MCF 10A (cell line): ENCODE measurements around the gene ACTL6A. TPM values are rescaled to one million over a fixed set of nuclear protein-coding genes. Genes with fewer than 3 reads are reported as not detected.
A peak's percentile ranks its signal among the peaks of the same experiment; 100 is the strongest.

Experiments
- BruUV-seq: library from RNA; stranded (reverse); fragments of 400-500 nt; replicated peaks from 2 replicates; lab custom pipeline; 2021; lab: Mats Ljungman, UMichigan
- CTCF ChIA-PET: fragments of 300-600 bp; sonication (Branson Sonifier 250); formaldehyde crosslinking; extraction: SDS; loops from one replicate; lab custom pipeline; 2021; ENCODE audit warnings: antibody characterized with exemption, inconsistent platforms; lab: Yijun Ruan, JAX
- POLR2A ChIA-PET: fragments of 300-600, 350-650 bp; sonication (Branson Sonifier 250); formaldehyde crosslinking; extraction: SDS; loops from one replicate; lab custom pipeline; 2020; ENCODE audit warnings: antibody characterized with exemption, inconsistent platforms; lab: Yijun Ruan, JAX
- DNase-seq: peaks from one replicate; pipeline ENCODE4 v3.0.0-alpha.2; 2018; ENCODE audit not compliant: unreplicated experiment
- H3K27ac Mint-ChIP-seq: one replicate; pipeline ENCODE4 v1.8.0; 2022; ENCODE audit warnings: mild to moderate bottlenecking, low read depth, mixed read lengths; ENCODE audit not compliant: unreplicated experiment
- H3K27me3 Mint-ChIP-seq: one replicate; pipeline ENCODE4 v1.8.0; 2022; ENCODE audit warnings: mixed read lengths; ENCODE audit not compliant: insufficient read depth, unreplicated experiment
- H3K36me3 Mint-ChIP-seq: one replicate; pipeline ENCODE4 v1.8.0; 2022; ENCODE audit warnings: mild to moderate bottlenecking, moderate library complexity, mixed read lengths; ENCODE audit not compliant: insufficient read depth, unreplicated experiment
- H3K4me1 Mint-ChIP-seq: one replicate; pipeline ENCODE4 v1.8.0; 2022; ENCODE audit warnings: mixed read lengths; ENCODE audit not compliant: insufficient read depth, unreplicated experiment
- H3K4me3 Mint-ChIP-seq: one replicate; pipeline ENCODE4 v1.8.0; 2022; ENCODE audit warnings: mild to moderate bottlenecking, moderate library complexity, mixed read lengths; ENCODE audit not compliant: unreplicated experiment
- H3K9me3 Mint-ChIP-seq: one replicate; pipeline ENCODE4 v1.8.0; 2022; ENCODE audit warnings: mixed read lengths; ENCODE audit not compliant: unreplicated experiment
- CTCF ChIP-seq: fragments of 200-600 bp; IDR thresholded peaks from one replicate; pipeline ENCODE4 v1.8.0; 2022; ENCODE audit warnings: antibody characterized with exemption, mild to moderate bottlenecking; ENCODE audit not compliant: unreplicated experiment
- intact Hi-C: fragments of 100-400 bp; cut with micrococcal nuclease; formaldehyde crosslinking; loops from 2 replicates; pipeline ENCODE4 v1.14.1; 2022
- total RNA-seq: library from RNA; stranded (reverse); gene quantifications from 2 replicates; pipeline ENCODE4 v1.2.3, GENCODE V29; 2022

ACTL6A gene
- total RNA-seq, 1 experiment from 2014 or later: 57.1 TPM

GRCh38 chr3:179526989-179527391 lies 35.7 kb upstream of the ACTL6A start:
- ChIA-PET CTCF (no interaction called here), POLR2A (interaction anchor here (0.7 kb wide), 1 partner anchor 66 kb away, joined by 3 read pairs; no protein-coding TSS in a partner anchor)
- DNase-seq: peak; percentile 40
- H3K4me3 Mint-ChIP-seq: no peak overlapping the region
- no peaks in the 10 kb centered on the region for H3K36me3 Mint-ChIP-seq
- H3K27me3 Mint-ChIP-seq: no peaks in the 10 kb centered on the region
- no peaks in the 10 kb centered on the region for H3K4me1 Mint-ChIP-seq
- BruUV-seq: no TSS peak
- no peaks in the 10 kb centered on the region for H3K9me3 Mint-ChIP-seq
- intact Hi-C loops: no loop called here
- TF ChIP-seq CTCF: no peak
- H3K27ac Mint-ChIP-seq: no peak overlapping the region

GRCh38 chr3:179528772-179529171 lies 34.0 kb upstream of the ACTL6A start:
- DNase-seq: no peak
- Mint-ChIP-seq H3K27ac (no peak overlapping the region), H3K9me3 (no peaks in the 10 kb centered on the region), H3K4me3 (no peak overlapping the region), H3K27me3 (peaks cover 13% of the 10 kb centered on the region), H3K36me3 (no peaks in the 10 kb centered on the region), H3K4me1 (no peaks in the 10 kb centered on the region)
- ChIA-PET CTCF (interaction anchor here (0.6 kb wide), 1 partner anchor 135 kb away, joined by 3 read pairs; no protein-coding TSS in a partner anchor), POLR2A (interaction anchor here (0.6 to 1.0 kb wide), 2 partner anchors 17 to 35 kb away, joined by 4 read pairs; no protein-coding TSS in a partner anchor)
- no peak for TF ChIP-seq CTCF
- BruUV-seq: no TSS peak
- intact Hi-C loops: no loop called here

GRCh38 chr3:179531576-179531975 lies 31.1 kb upstream of the ACTL6A start:
- BruUV-seq: no TSS peak
- no peak for DNase-seq
- Mint-ChIP-seq H3K4me3 (no peak overlapping the region), H3K27me3 (peaks cover 15% of the 10 kb centered on the region), H3K4me1 (no peaks in the 10 kb centered on the region), H3K9me3 (no peaks in the 10 kb centered on the region), H3K36me3 (no peaks in the 10 kb centered on the region), H3K27ac (no peak overlapping the region)
- TF ChIP-seq CTCF: no peak
- POLR2A ChIA-PET: interaction anchor here (1.5 kb wide), 1 partner anchor 9 kb away, joined by 3 read pairs; no protein-coding TSS in a partner anchor
- intact Hi-C loops: no loop called here
- CTCF ChIA-PET: no interaction called here

- no peak for TF ChIP-seq CTCF
- no TSS peak for BruUV-seq
- Mint-ChIP-seq H3K9me3 (no peaks in the 10 kb centered on the region), H3K4me1 (no peaks in the 10 kb centered on the region), H3K4me3 (no peak overlapping the region), H3K27me3 (peaks cover 15% of the 10 kb centered on the region), H3K36me3 (no peaks in the 10 kb centered on the region), H3K27ac (no peak overlapping the region)
- ChIA-PET CTCF (interaction anchor here (0.7 to 1.6 kb wide), 3 partner anchors 13 to 1253 kb away, joined by 3 to 7 read pairs (median 3); no protein-coding TSS in a partner anchor), POLR2A (interaction anchor here (0.6 kb wide), 1 partner anchor 18 kb away, joined by 3 read pairs; no protein-coding TSS in a partner anchor)
- intact Hi-C loops: no loop called here
- DNase-seq: no peak
These were observed 29.5 kb upstream of the ACTL6A start for GRCh38 chr3:179533274-179533673.
